Measurements from ENCODE around the gene C2CD3.

- TF ChIP-seq CTCF (IDR thresholded peaks at IDR 0.05) (no peak), POLR2A (IDR thresholded peaks at IDR 0.05) (no peak)
These were observed 194.2 kb downstream of the C2CD3 start for GRCh38 chr11:73976451-73977151.
